ENCODE results near the gene TACR1.

Gene TACR1

GRCh38 chr2:75142081-75142480 lies 57.2 kb downstream of the TACR1 start:
- no peak for DNase-seq

- DNase-seq: no peak
Observed at GRCh38 chr2:75140288-75140687, 59.0 kb downstream of the TACR1 start.

- no peak for DNase-seq
Observed at GRCh38 chr2:75139171-75139570, 60.1 kb downstream of the TACR1 start.

GRCh38 chr2:75138528-75138927 lies 60.8 kb downstream of the TACR1 start:
- no peak for DNase-seq

- DNase-seq: no peak
Observed at GRCh38 chr2:75135776-75136400, 63.4 kb downstream of the TACR1 start.

- DNase-seq: no peak
Observed at GRCh38 chr2:75134860-75135259, 64.5 kb downstream of the TACR1 start.

GRCh38 chr2:75133621-75134570 lies 65.4 kb downstream of the TACR1 start:
- no peak for DNase-seq

GRCh38 chr2:75130171-75130570 lies 69.1 kb downstream of the TACR1 start:
- DNase-seq: no peak

GRCh38 chr2:75123876-75124275 lies 75.4 kb downstream of the TACR1 start:
- no peak for DNase-seq

- DNase-seq: no peak
Observed at GRCh38 chr2:75113231-75113869, 86.0 kb downstream of the TACR1 start.

GRCh38 chr2:75108937-75109482 lies 90.3 kb downstream of the TACR1 start:
- no peak for DNase-seq

GRCh38 chr2:75102011-75102410 lies 97.3 kb downstream of the TACR1 start:
- DNase-seq: no peak

- no peak for DNase-seq
Observed at GRCh38 chr2:75100801-75101151, 98.5 kb downstream of the TACR1 start.

- no peak for DNase-seq
Observed at GRCh38 chr2:75100011-75100800, 99.1 kb downstream of the TACR1 start.

GRCh38 chr2:75099521-75099922 lies 99.8 kb downstream of the TACR1 start:
- no peak for DNase-seq

GRCh38 chr2:75098856-75099255 lies 100.5 kb downstream of the TACR1 start:
- no peak for DNase-seq

GRCh38 chr2:75097831-75098230 lies 101.5 kb downstream of the TACR1 start:
- DNase-seq: no peak

- no peak for DNase-seq
Observed at GRCh38 chr2:75094405-75094804, 104.9 kb downstream of the TACR1 start.

- DNase-seq: no peak
Observed at GRCh38 chr2:75090770-75091515, 108.4 kb downstream of the TACR1 start.

GRCh38 chr2:75089471-75089870 lies 109.8 kb downstream of the TACR1 start:
- DNase-seq: no peak

GRCh38 chr2:75088791-75089190 lies 110.5 kb downstream of the TACR1 start:
- DNase-seq: no peak

- no peak for DNase-seq
Observed at GRCh38 chr2:75087736-75088135, 111.6 kb downstream of the TACR1 start.
